Hepatic stellate cell (primary cell): ENCODE measurements around the gene SLC8B1.

Source experiments
- DNase-seq: peaks from one replicate; pipeline ENCODE4 v3.0.0; 2011; ENCODE audit warnings: low spot score

Gene SLC8B1

GRCh38 chr12:113322343-113322742, 12.6 kb downstream of the SLC8B1 start:
- DNase-seq = peak; percentile 88

DNA sequence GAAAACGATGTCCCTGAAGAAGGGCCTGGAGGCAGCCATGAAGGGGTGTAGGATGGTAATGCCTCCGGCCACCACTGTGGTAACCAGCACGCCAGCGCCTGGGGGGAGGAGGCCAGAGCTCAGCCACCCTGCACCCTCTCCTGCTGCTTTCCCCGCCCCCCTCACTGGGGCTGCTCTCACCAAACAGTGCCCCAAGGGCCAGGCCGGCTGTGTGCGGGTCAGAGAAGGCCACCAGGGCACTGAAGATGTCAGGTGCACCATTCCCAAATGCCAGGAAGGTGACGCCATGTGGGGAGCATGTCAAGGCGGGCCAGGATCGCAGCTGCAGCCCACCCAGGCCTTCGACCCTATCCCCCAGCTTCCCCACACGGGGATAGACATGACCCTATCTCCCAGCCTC, 14.5 kb downstream of the SLC8B1 start:
- DNase-seq = no peak

GRCh38 chr12:113318900-113319628, 15.8 kb downstream of the SLC8B1 start:
- no peak for DNase-seq

- DNase-seq = no peak
Observed at GRCh38 chr12:113318046-113318656, 16.8 kb downstream of the SLC8B1 start.

- DNase-seq = no peak
Observed at GRCh38 chr12:113317122-113317521, 17.8 kb downstream of the SLC8B1 start.

GRCh38 chr12:113316155-113316554, 18.8 kb downstream of the SLC8B1 start:
- no peak for DNase-seq

- no peak for DNase-seq
Observed at GRCh38 chr12:113315358-113315757, 19.6 kb downstream of the SLC8B1 start.

DNA sequence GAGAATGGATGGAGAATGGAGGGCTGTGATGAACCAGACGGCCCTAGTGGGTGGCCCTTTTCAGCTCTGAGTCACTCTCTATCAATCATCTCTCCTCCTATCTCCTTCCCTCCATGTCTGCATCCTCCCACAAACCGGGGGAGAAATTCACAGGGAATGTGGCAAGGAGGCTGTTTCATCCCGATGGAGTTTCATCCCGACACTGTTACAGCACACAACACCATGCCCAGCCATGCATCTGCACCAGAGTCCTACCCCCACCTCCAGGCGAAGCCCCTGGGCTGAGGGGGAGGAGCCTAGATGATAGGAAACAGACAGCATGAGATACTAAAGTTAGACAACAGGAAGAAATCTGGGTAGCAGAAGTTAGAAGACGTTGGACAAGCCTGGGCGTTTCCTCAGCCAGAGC, 20.8 kb downstream of the SLC8B1 start:
- DNase-seq = peak; percentile 76

DNA sequence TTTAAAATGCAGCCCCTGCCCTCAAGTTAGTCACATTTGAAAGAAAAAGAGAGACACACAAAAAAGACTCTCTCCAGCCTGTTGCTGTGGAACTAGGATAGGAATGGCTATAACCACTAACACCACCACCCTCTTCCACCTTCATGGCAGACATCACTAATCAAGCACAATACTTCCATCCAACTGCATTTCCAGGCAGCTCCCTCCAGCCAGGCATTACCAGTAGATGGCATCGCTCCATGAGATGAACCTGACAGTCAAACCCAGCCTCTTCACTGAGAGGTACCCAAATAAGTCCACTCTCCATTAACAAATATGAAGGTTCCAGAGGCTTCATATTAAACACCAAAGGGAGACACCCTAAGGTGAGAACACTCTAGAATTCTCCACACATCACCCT, 24.4 kb downstream of the SLC8B1 start:
- no peak for DNase-seq

GRCh38 chr12:113306382-113306781, 28.5 kb downstream of the SLC8B1 start:
- no peak for DNase-seq

- DNase-seq = no peak
Observed at GRCh38 chr12:113305281-113305856, 29.5 kb downstream of the SLC8B1 start.

DNA sequence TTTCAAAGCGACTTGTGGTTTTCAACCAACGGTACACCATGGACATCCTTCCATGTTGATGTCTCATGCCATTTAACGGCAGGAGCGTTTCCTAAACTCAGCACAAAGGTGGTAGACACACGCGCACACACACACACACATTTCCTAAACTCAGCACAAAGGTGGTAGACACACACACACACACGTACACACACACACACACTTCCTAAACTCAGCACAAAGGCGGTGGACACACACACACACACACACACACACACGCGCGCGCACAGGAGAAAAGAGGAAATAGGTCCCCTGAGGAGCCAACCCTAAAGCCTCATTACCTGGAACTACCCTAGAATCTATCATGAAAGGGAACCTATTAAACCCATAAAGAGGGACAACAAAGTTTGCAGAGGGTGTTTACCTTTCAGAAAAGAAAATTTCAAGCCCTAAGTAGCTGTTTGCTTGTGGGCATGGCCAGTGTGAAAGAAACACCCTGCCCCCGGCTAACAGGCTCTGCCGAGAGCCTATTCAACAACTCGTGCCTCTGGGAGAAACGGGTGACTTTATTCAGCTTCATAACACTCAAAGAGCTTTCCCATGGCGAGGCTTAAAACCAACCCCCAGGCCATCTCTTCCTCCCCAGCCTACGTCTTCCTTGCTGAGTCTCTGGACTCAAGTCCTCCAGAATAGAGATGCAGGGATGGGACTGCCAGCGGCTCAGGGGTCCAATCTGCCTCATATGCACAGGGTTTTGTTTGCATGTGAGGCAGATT, 31.8 kb downstream of the SLC8B1 start:
- DNase-seq = no peak

DNA sequence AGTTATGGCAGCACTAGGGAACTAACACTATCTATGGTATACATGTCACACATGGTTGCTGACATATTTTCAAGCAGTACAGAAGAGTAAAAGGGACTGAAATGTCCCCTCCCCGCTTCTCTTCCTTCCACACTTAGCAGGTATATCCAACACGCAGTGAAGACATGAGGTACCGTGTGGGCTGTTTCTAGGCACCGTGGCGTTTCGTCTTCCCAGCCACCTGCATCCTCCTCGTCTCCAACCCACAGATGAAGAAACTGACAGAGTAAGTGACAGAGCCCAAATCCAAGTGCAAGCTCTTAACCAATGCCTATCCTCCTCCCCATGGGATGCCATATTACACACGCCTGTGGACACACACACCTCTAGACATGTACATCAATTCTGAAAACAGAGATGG, 32.4 kb downstream of the SLC8B1 start:
- no peak for DNase-seq

- DNase-seq = no peak
Observed at GRCh38 chr12:113301811-113302210, 33.1 kb downstream of the SLC8B1 start.

GRCh38 chr12:113299619-113300237, 35.2 kb downstream of the SLC8B1 start:
- DNase-seq = peak; percentile 97

DNA sequence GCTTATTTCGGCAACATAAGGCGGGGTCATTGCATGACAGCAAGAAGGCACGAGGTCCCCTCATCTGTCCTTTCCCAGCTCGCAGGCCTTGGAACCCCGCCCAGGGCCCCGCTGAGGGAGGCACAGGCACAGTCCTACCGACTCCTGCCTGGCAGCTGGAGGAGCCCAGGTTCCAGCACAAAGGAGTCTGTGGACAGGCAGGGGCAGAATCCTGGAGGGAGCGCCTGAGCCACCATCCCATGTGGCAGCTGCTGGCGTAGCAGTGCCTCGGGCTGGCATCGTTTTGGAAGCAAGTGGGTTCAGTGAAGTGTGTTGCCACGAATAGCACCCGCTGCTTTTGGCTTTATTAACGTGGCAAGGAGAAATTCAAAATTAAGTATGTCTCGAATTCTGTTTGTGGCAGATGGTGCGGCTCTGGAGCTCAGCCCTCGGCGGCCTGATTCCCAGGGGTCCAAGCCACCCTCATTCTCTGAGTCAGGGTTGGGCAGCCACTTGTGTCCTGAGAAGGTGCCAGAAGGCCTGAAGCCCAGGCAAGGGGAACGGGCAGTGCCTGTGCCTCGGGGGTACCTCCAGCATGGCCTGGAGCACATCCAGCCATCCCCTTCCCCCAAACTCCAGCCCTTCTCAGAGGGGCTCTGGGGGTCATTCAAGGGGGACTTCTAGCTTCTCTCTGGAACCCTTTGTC, 35.9 kb downstream of the SLC8B1 start:
- DNase-seq = peak; percentile 50

- DNase-seq = no peak
Observed at GRCh38 chr12:113298472-113298817, 36.5 kb downstream of the SLC8B1 start.

GRCh38 chr12:113297621-113298471, 37.1 kb downstream of the SLC8B1 start:
- DNase-seq = no peak

- DNase-seq = no peak
Observed at GRCh38 chr12:113297214-113297587, 37.7 kb downstream of the SLC8B1 start.

DNA sequence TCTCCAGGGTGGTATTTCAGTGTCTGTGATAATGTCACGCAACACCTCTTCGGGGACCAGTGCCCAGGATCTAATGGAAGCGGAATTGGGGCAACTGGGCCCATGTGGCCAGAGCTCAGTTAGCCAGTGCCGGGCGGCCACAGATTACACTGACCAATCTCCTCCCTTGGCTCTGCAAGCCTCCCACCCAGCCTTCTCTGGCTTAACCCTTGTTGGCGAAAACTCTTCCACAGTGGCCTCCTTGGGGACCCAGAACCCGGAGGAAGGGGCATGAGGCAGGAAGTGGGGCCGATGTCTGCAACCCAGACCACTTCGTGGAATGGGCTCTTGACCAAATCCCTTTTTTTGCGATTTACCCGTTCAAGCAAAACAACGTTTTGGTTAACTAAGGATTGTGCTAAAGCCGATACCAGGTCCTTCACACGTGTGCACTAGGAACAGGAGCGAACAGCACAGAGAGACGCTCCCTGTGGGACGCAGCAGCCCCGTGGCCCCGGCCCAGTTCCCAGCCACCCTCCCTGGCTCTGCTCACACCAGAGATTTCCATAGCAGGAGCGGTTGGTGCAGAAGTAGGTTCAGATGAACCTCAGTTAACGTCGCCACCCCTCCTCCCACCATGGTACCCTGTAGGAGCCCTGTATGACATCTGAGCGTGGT, 38.2 kb downstream of the SLC8B1 start:
- DNase-seq = no peak
